ENCODE measurements around the gene KRT82. TPM values are rescaled to one million over a fixed set of nuclear protein-coding genes. Genes with fewer than 3 reads are reported as not detected.

KRT82 gene
- total and polyA plus RNA-seq, 2 experiments from 2014 or later = not detected

GRCh38 chr12:52387859-52388258 lies 18.3 kb downstream of the KRT82 start:
- H3K4me3 ChIP-seq = no peak overlapping the region
- peaks cover 57% of the 10 kb centered on the region for H3K27me3 ChIP-seq
- H3K4me1 ChIP-seq (ENCODE audit: low read depth) = no peaks in the 10 kb centered on the region
- H3K27ac ChIP-seq = no peak overlapping the region
- TF ChIP-seq, protein P1, sequence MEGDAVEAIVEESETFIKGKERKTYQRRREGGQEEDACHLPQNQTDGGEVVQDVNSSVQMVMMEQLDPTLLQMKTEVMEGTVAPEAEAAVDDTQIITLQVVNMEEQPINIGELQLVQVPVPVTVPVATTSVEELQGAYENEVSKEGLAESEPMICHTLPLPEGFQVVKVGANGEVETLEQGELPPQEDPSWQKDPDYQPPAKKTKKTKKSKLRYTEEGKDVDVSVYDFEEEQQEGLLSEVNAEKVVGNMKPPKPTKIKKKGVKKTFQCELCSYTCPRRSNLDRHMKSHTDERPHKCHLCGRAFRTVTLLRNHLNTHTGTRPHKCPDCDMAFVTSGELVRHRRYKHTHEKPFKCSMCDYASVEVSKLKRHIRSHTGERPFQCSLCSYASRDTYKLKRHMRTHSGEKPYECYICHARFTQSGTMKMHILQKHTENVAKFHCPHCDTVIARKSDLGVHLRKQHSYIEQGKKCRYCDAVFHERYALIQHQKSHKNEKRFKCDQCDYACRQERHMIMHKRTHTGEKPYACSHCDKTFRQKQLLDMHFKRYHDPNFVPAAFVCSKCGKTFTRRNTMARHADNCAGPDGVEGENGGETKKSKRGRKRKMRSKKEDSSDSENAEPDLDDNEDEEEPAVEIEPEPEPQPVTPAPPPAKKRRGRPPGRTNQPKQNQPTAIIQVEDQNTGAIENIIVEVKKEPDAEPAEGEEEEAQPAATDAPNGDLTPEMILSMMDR (IDR thresholded peaks at IDR 0.05; ENCODE audit: low read depth, low read length) = no peak
- DNase-seq (ENCODE audit: low read depth in 1 of 2, low spot score in 1 of 2) = no peak
- no peaks in the 10 kb centered on the region for H3K36me3 ChIP-seq
- no peaks in the 10 kb centered on the region for H3K9me3 ChIP-seq (ENCODE audit: low read depth)

DNA sequence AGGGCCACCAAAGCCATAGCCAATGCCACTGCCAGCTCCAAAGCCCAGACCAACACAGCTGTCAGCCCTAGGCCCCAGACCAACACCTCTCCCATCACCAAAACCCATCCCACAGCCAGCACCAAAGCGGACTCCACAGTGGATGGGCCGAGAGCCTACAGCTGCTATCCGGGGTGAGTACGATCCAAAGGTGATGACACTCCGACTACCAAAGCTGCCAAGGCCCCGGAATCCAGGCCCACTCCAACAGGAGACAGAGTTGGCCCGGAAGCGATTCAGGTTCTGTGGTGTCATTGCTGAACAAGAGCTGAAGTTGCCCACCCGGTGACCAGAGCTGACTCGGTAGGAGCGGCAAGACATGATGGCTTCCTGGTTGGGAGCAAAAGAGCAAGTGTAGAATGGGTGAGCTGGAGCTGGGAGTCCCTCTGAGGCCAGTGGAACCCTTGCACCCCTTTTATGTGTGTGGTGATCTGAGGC lies 20.9 kb downstream of the KRT82 start, which contains the start of gene KRT84:
Gene KRT84 (minus strand): TSS at position 427 of the 477 bp plus-strand sequence. CDS start 67 bp downstream, at position 360.
- peaks cover 62% of the 10 kb centered on the region for H3K27me3 ChIP-seq
- TF ChIP-seq, protein P1 (IDR thresholded peaks at IDR 0.05; ENCODE audit: low read depth, low read length) = no peak
- no peaks in the 10 kb centered on the region for H3K4me1 ChIP-seq (ENCODE audit: low read depth)
- no peak for DNase-seq (ENCODE audit: low read depth in 1 of 2, low spot score in 1 of 2)
- no peak within 1 kb of the TSS for H3K4me3 ChIP-seq
- no peaks in the 10 kb centered on the region for H3K36me3 ChIP-seq
- H3K9me3 ChIP-seq (ENCODE audit: low read depth) = no peaks in the 10 kb centered on the region
- H3K27ac ChIP-seq = no peak within 1 kb of the TSS

DNA sequence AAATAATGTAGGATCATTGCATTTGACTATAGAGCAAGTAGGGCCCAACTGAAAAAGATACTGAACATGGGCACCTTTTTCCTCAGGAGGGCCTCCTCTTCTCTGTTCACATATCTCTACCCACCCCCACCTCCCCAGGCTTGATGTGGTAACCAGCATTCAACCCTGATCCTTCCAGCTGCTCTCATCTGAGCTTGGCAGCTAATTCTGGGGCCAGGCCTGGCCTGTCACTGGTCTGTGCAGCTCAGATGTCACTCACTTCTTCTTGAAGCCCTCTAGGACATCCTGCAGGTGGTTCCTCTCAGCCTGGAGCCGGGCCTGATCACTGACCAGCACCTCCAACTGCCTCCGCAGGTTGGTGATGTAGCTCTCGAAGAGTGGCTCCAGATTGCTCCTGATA lies 22.8 kb downstream of the KRT82 start:
- H3K4me3 ChIP-seq = no peak overlapping the region
- no peaks in the 10 kb centered on the region for H3K36me3 ChIP-seq
- DNase-seq (ENCODE audit: low read depth in 1 of 2, low spot score in 1 of 2) = no peak
- H3K27ac ChIP-seq = no peak overlapping the region
- TF ChIP-seq, protein P1 (IDR thresholded peaks at IDR 0.05; ENCODE audit: low read depth, low read length) = no peak
- no peaks in the 10 kb centered on the region for H3K9me3 ChIP-seq (ENCODE audit: low read depth)
- peaks cover 50% of the 10 kb centered on the region for H3K27me3 ChIP-seq
- H3K4me1 ChIP-seq (ENCODE audit: low read depth) = no peaks in the 10 kb centered on the region

DNA sequence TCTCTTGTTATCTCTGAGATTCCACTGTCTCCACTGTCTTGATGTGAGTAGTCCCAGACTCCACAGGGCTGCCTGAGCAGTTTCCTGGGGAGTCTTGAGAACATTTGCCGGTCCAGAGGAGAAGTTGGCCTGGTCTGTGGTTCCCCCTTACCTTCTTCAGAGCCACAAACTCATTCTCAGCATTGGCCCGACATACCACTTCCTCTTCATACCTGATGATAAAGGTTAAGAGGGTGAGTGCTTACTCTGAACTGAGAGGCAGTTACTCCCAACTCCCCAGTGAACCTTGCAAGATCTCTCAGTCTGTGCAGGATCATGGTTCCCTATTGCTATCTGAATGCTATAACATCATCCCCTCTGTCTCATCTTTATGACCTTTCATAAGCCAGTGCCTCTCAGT lies 23.3 kb downstream of the KRT82 start:
- H3K36me3 ChIP-seq = no peaks in the 10 kb centered on the region
- TF ChIP-seq, protein P1 (IDR thresholded peaks at IDR 0.05; ENCODE audit: low read depth, low read length) = no peak
- H3K27me3 ChIP-seq = peaks cover 46% of the 10 kb centered on the region
- no peak overlapping the region for H3K27ac ChIP-seq
- H3K9me3 ChIP-seq (ENCODE audit: low read depth) = no peaks in the 10 kb centered on the region
- H3K4me3 ChIP-seq = no peak overlapping the region
- DNase-seq (ENCODE audit: low read depth in 1 of 2, low spot score in 1 of 2) = no peak
- no peaks in the 10 kb centered on the region for H3K4me1 ChIP-seq (ENCODE audit: low read depth)

DNA sequence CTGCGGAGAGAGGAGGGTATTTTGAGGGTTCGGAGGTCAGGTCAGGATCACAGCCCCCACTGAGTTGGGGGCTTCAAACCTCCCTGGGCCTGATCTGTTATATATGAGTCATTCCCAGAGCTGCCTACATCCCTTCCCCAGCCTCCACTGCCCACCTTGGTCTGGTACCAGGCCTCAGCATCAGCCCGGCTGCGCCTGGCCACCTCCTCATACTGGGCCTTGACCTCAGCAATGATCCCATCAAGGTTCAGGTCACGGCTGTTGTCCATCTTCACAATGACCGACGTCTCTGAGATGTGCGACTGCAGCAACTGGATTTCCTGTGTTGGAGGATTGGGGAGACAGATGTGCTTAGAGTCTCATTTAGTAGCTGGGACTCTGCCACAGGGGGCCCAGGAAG lies 24.9 kb downstream of the KRT82 start:
- Histone ChIP-seq H3K27ac (no peak overlapping the region), H3K9me3 (ENCODE audit: low read depth) (no peaks in the 10 kb centered on the region), H3K27me3 (peaks cover 36% of the 10 kb centered on the region), H3K36me3 (no peaks in the 10 kb centered on the region), H3K4me3 (no peak overlapping the region), H3K4me1 (ENCODE audit: low read depth) (no peaks in the 10 kb centered on the region)
- DNase-seq (ENCODE audit: low read depth in 1 of 2, low spot score in 1 of 2) = no peak
- TF ChIP-seq, protein P1 (IDR thresholded peaks at IDR 0.05; ENCODE audit: low read depth, low read length) = no peak
